Stomach (tissue), 4 donors: ENCODE data around the gene SIK2.

ENCODE experiments used
- CTCF ChIP-seq, 7 experiments: fragments of 450-650 bp in 4 of 7; fragments of 200-600 bp in 3 of 7; sonication (generic) in 3 of 7; IDR thresholded peaks; one replicate each; pipeline ENCODE4 v1.5.1; 2016 to 2019; ENCODE audit warnings: antibody characterized with exemption in 7 of 7, control low read depth in 2 of 7, mild to moderate bottlenecking in 1 of 7
- POLR2AphosphoS5 ChIP-seq, 3 donors: sonication (generic); formaldehyde crosslinking; IDR thresholded peaks; one replicate each; pipeline ENCODE4 v1.6.1; 2016; ENCODE audit warnings: antibody characterized with exemption in 3 of 3

GRCh38 chr11:111684251-111684650 lies 82.0 kb downstream of the SIK2 start:
- no peak for TF ChIP-seq CTCF (IDR thresholded peaks at IDR 0.05)
- no peak for TF ChIP-seq POLR2AphosphoS5 (IDR thresholded peaks at IDR 0.05)
